ENCODE measurements around the gene ULK1. TPM values are rescaled to one million over a fixed set of nuclear protein-coding genes. Genes with fewer than 3 reads are reported as not detected.

ULK1 gene
- total and polyA plus RNA-seq, 8 donors, result 23.3 to 106 (median 54.2) TPM

DNA sequence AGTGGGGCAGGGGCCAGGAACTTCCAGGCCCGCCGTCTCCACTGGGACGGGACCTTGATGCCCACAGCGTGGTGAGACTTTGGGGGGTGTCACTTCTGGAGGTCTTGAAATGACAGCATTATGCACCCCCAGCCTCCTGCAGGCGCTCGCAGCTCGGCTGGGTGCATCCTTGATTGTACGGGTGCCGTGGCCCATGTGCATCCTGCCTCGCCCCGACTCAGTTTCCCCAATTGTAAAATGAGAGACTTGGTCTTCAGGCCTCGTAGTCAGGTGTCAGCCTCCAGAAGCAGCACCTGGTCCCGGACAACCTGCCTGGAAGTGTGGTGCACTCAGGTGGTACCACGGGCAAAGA is 25.7 kb downstream of the ULK1 start:
- ATAC-seq, result no peak
- H3K4me1 ChIP-seq, result no peaks in the 10 kb centered on the region
- no peaks in the 10 kb centered on the region for H3K27me3 ChIP-seq
- TF ChIP-seq, protein P1, sequence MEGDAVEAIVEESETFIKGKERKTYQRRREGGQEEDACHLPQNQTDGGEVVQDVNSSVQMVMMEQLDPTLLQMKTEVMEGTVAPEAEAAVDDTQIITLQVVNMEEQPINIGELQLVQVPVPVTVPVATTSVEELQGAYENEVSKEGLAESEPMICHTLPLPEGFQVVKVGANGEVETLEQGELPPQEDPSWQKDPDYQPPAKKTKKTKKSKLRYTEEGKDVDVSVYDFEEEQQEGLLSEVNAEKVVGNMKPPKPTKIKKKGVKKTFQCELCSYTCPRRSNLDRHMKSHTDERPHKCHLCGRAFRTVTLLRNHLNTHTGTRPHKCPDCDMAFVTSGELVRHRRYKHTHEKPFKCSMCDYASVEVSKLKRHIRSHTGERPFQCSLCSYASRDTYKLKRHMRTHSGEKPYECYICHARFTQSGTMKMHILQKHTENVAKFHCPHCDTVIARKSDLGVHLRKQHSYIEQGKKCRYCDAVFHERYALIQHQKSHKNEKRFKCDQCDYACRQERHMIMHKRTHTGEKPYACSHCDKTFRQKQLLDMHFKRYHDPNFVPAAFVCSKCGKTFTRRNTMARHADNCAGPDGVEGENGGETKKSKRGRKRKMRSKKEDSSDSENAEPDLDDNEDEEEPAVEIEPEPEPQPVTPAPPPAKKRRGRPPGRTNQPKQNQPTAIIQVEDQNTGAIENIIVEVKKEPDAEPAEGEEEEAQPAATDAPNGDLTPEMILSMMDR (IDR thresholded peaks at IDR 0.05), result no peak
- H3K27ac ChIP-seq, result no peak overlapping the region
- no peaks in the 10 kb centered on the region for H3K9me3 ChIP-seq
- DNase-seq, result no peak
- H3K4me3 ChIP-seq, result no peak overlapping the region
- WGBS, 2 donors, result 95 to 98% methylated on average over 14 of the region's 14 CpGs
- H3K36me3 ChIP-seq, result peaks cover 0 to 54% (median 43%) of the 10 kb centered on the region in 3 donors
- FAIRE-seq, result no peak
- intact Hi-C loops (cut with DNase I), result no loop called here

DNA sequence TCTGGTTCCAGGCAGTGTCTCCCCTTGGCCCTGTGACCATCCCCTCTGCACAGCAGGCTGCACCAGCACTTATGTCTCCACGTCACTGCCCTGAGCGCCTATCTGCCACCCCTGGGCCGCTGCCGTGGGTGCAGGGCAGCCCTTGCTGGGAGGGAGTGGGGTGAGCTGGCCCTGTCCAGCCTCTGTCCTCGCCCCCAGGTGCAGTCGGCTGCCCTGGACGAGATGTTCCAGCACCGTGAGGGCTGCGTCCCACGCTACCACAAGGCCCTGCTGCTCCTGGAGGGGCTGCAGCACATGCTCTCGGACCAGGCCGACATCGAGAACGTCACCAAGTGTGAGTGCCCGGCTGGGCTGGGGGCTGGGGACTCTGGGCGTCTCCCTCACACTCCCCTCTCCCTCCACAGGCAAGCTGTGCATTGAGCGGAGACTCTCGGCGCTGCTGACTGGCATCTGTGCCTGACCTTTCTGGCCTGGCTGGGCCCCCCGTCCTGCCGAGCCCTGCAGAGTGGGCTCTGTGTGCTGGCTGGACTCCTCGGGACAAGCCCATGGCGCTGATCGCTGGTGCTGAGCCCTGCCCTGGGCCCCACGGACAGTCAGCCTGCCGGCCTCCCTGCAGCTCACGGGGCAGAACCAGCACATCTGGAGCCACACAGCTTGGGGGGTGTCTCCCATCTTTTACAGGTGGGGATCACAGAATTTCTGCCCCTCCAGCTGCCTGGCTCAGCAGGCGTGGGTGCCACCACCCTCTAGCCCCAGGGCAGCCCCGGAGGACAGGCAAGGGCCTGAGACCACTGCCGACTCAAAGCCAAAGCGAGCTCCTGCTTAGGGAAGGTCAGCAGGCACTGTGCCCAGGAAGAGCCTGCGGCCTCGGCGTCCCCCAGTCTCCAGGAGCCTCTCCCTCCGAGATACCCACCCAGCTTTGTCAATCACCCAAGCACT is 26.7 kb downstream of the ULK1 start:
- no peaks in the 10 kb centered on the region for H3K9me3 ChIP-seq
- 93 to 94% methylated on average over 35 of the region's 35 CpGs for whole genome bisulfite sequencing, 2 donors
- no peak overlapping the region for H3K27ac ChIP-seq
- no peak overlapping the region for H3K4me3 ChIP-seq
- no peak for FAIRE-seq
- peaks cover 0 to 43% (median 34%) of the 10 kb centered on the region in 3 donors for H3K36me3 ChIP-seq
- TF ChIP-seq, protein P1 (IDR thresholded peaks at IDR 0.05), result no peak
- no peaks in the 10 kb centered on the region for H3K4me1 ChIP-seq
- peak in 1 of 4 donors; percentile 2 for ATAC-seq
- intact Hi-C loops (cut with DNase I), result no loop called here
- no peaks in the 10 kb centered on the region for H3K27me3 ChIP-seq
- peak in 2 of 6 donors; percentile 19 to 79 for DNase-seq

GRCh38 chr12:131921866-131922769 is 27.7 kb downstream of the ULK1 start:
- TF ChIP-seq, protein P1 (IDR thresholded peaks at IDR 0.05), result no peak
- Histone ChIP-seq H3K27me3 (no peaks in the 10 kb centered on the region), H3K36me3 (peaks cover 0 to 37% (median 27%) of the 10 kb centered on the region in 3 donors), H3K4me1 (no peaks in the 10 kb centered on the region), H3K9me3 (no peaks in the 10 kb centered on the region), H3K4me3 (no peak overlapping the region), H3K27ac (no peak overlapping the region)
- 83 to 85% methylated on average over 28 to 29 of the region's 29 CpGs for WGBS, 2 donors
- intact Hi-C loops (cut with DNase I), result no loop called here
- ATAC-seq (peak in 3 of 4 donors; percentile 4 to 22 (median 17)), DNase-seq (peak in 2 of 6 donors; percentile 15 to 83), FAIRE-seq (no peak)

- no peaks in the 10 kb centered on the region for H3K9me3 ChIP-seq
- no peak overlapping the region for H3K27ac ChIP-seq
- TF ChIP-seq, protein P1 (IDR thresholded peaks at IDR 0.05), result no peak
- DNase-seq (peak in 1 of 6 donors; percentile 14), FAIRE-seq (no peak), ATAC-seq (no peak)
- H3K4me1 ChIP-seq, result no peaks in the 10 kb centered on the region
- peaks cover 0 to 32% (median 27%) of the 10 kb centered on the region in 3 donors for H3K36me3 ChIP-seq
- no peak overlapping the region for H3K4me3 ChIP-seq
- intact Hi-C loops (cut with DNase I), result no loop called here
- H3K27me3 ChIP-seq, result no peaks in the 10 kb centered on the region
- WGBS, 2 donors, result 89 to 90% methylated on average over 13 of the region's 13 CpGs
These were observed 28.4 kb downstream of the ULK1 start for GRCh38 chr12:131922772-131923171.

Measured in pancreas (tissue), 10 donors.